NOMO-1 treated with DMSO at 0.1 percent for 48 hours (cell line): Measurements from ENCODE around the gene VHLL.
A peak's percentile ranks its signal among the peaks of the same experiment; 100 is the strongest.
"Not testable (repeated sequence)": the region's sequence is repeated elsewhere in the genome, so short reads cannot be mapped to it uniquely, and the experiment has no call there.

Experiments
- DNase-seq: peaks from one replicate; lab custom pipeline; 2025; ENCODE audit not compliant: unreplicated experiment; lab: John Stamatoyannopoulos, UW

The VHLL gene

GRCh38 chr1:156298852-156299357 lies at the start of gene VHLL:
TSS of gene VHLL (minus strand) at chr1:156299307. CDS start at chr1:156299189, 118 bp downstream.
- no peak for DNase-seq

- DNase-seq, result no peak
These were observed 48.2 kb upstream of the VHLL start for GRCh38 chr1:156347331-156347730.

GRCh38 chr1:156346636-156347035 lies 47.5 kb upstream of the VHLL start:
- DNase-seq, result no peak

GRCh38 chr1:156346035-156346434 lies 46.9 kb upstream of the VHLL start:
- not testable (repeated sequence) for DNase-seq

- no peak for DNase-seq
These were observed 45.3 kb upstream of the VHLL start for GRCh38 chr1:156344409-156344808.

GRCh38 chr1:156342166-156342955 lies 43.3 kb upstream of the VHLL start:
- no peak for DNase-seq

- peak; percentile 99 for DNase-seq
These were observed 39.3 kb upstream of the VHLL start, which contains the start of the genes CCT3 and TSACC for GRCh38 chr1:156338180-156338976. TSS of gene CCT3 (minus strand) at chr1:156338292. CDS start at chr1:156338184, 108 bp downstream. TSS of gene TSACC (plus strand) at chr1:156338526. CDS start at chr1:156339758, 1,232 bp downstream.

- DNase-seq, result no peak
These were observed 38.7 kb upstream of the VHLL start for GRCh38 chr1:156337888-156338179.

- no peak for DNase-seq
These were observed 38.2 kb upstream of the VHLL start for GRCh38 chr1:156337052-156337887.

GRCh38 chr1:156336242-156336641 lies 37.1 kb upstream of the VHLL start:
- no peak for DNase-seq

- not testable (repeated sequence) for DNase-seq
These were observed 24.1 kb upstream of the VHLL start for GRCh38 chr1:156323179-156323578.

GRCh38 chr1:156320560-156320959 lies 21.5 kb upstream of the VHLL start:
- DNase-seq, result no peak

GRCh38 chr1:156319664-156320063 lies 20.6 kb upstream of the VHLL start:
- no peak for DNase-seq

- no peak for DNase-seq
These were observed 17.8 kb upstream of the VHLL start for GRCh38 chr1:156316909-156317308.

- DNase-seq, result no peak
These were observed 11.9 kb upstream of the VHLL start for GRCh38 chr1:156310962-156311361.

- no peak for DNase-seq
These were observed 9.0 kb upstream of the VHLL start for GRCh38 chr1:156308078-156308477.

GRCh38 chr1:156305215-156305614 lies 6.1 kb upstream of the VHLL start:
- DNase-seq, result no peak

GRCh38 chr1:156303241-156303640 lies 4.1 kb upstream of the VHLL start:
- DNase-seq, result no peak

- peak; percentile 67 for DNase-seq
These were observed 3.6 kb downstream of the VHLL start, which contains the start of gene GLMP for GRCh38 chr1:156295391-156295947. TSS of gene GLMP (minus strand) at chr1:156295679. CDS start at chr1:156295645, 34 bp downstream.

GRCh38 chr1:156293895-156294294 lies 5.2 kb downstream of the VHLL start:
- DNase-seq, result no peak

- DNase-seq, result no peak
These were observed 6.0 kb downstream of the VHLL start for GRCh38 chr1:156293098-156293434.
